Measurements from ENCODE around the gene PATJ. TPM values are rescaled to one million over a fixed set of nuclear protein-coding genes. Genes with fewer than 3 reads are reported as not detected.

The PATJ gene
- total RNA-seq, 1 experiment from 2014 or later = 48.8 TPM

DNA sequence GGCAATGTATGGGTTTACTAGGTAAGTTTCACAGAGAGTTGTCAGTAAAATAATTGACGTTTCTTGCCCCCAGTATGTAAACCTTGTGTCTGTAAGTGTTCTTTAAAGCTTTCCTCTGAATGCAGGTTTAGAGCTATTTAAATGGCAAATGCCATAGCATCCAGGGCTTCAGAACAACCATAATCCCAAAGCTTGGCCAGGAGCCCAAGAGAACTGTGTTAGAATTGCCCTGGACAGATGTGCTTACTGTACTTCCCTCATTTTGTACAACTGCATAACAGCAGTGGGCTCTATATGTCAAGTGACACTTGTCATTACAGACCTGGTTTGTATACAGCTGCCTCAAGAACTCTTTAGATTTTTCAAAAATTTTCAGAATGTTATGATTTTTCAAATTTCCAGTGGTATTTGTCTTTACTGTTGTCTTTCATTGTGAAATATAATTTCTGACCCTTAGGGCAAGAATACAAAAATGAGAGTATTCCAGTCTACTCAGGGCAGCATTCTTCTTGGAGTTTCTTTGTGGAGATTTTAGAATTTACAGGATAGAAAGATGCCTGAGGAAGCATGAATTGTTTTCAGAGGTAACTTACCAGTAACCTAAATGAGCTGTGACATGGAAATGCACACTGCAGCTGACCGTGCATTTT, 315.5 kb downstream of the PATJ start:
- Histone ChIP-seq H3K4me2 (ENCODE audit: low read length) (no peak overlapping the region), H2AFZ (ENCODE audit: low read depth, low read length, poor library complexity, severe bottlenecking) (no peak overlapping the region), H3K9ac (ENCODE audit: low read length) (no peak overlapping the region), H3K27ac (ENCODE audit: low read depth, low read length) (no peak overlapping the region), H3K9me3 (ENCODE audit: control insufficient read depth in 1 of 2, insufficient read depth in 1 of 2, low read depth in 1 of 2, low read length in 2 of 2) (no peaks in the 10 kb centered on the region), H4K20me1 (ENCODE audit: insufficient read depth) (no peaks in the 10 kb centered on the region), H3K4me3 (replicated peaks in 1 of 2; ENCODE audit: low read depth in 1 of 2, low read length in 2 of 2) (no peak overlapping the region), H3K27me3 (ENCODE audit: insufficient read depth, low read length) (no peaks in the 10 kb centered on the region), H3K79me2 (ENCODE audit: insufficient read depth, low read length) (no peaks in the 10 kb centered on the region), H3K36me3 (ENCODE audit: control insufficient read depth in 1 of 2, insufficient read depth in 2 of 2, low read length in 2 of 2) (no peaks in the 10 kb centered on the region), H3K4me1 (ENCODE audit: control insufficient read depth in 1 of 2, insufficient read depth in 2 of 2, low read length in 2 of 2) (no peaks in the 10 kb centered on the region), H3K9me2 (ENCODE audit: insufficient read depth) (no peaks in the 10 kb centered on the region)
- ChIA-PET CTCF (interaction anchor here (1.0 kb wide), 1 partner anchor 15 kb away, joined by 3 read pairs; no protein-coding TSS in a partner anchor), RAD21 (ENCODE audit: low non-redundant PET in 1 of 2, low total read pairs in 2 of 2, uncharacterized antibody in 2 of 2, unreplicated experiment in 2 of 2) (no interaction called here), POLR2A (interaction anchor here (0.6 kb wide), 1 partner anchor 10 kb away, joined by 3 read pairs; no protein-coding TSS in a partner anchor)
- intact Hi-C loops (cut with micrococcal nuclease) = no loop called here
- ATAC-seq (no peak), DNase-seq (ENCODE audit: low read depth, low spot score) (no peak)
- no peak for TF ChIP-seq SIN3A (IDR thresholded peaks at IDR 0.05; ENCODE audit: low read depth)
- TF ChIP-seq YY1 (IDR thresholded peaks at IDR 0.05; ENCODE audit: extremely low read depth, insufficient replicate concordance, low read depth, low read length) = no peak
- no peak for TF ChIP-seq CEBPB (IDR thresholded peaks at IDR 0.05; ENCODE audit: low read depth)
- TF ChIP-seq, protein P1, sequence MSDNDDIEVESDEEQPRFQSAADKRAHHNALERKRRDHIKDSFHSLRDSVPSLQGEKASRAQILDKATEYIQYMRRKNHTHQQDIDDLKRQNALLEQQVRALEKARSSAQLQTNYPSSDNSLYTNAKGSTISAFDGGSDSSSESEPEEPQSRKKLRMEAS (IDR thresholded peaks at IDR 0.05) = no peak
- no TSS peak for BruUV-seq (replicated peaks)

- Histone ChIP-seq H3K9ac (ENCODE audit: low read length) (no peak overlapping the region), H3K27me3 (ENCODE audit: insufficient read depth, low read length) (no peaks in the 10 kb centered on the region), H3K79me2 (ENCODE audit: insufficient read depth, low read length) (no peaks in the 10 kb centered on the region), H4K20me1 (ENCODE audit: insufficient read depth) (no peaks in the 10 kb centered on the region), H3K36me3 (ENCODE audit: control insufficient read depth in 1 of 2, insufficient read depth in 2 of 2, low read length in 2 of 2) (no peaks in the 10 kb centered on the region), H3K4me1 (ENCODE audit: control insufficient read depth in 1 of 2, insufficient read depth in 2 of 2, low read length in 2 of 2) (no peaks in the 10 kb centered on the region), H3K9me3 (ENCODE audit: control insufficient read depth in 1 of 2, insufficient read depth in 1 of 2, low read depth in 1 of 2, low read length in 2 of 2) (no peaks in the 10 kb centered on the region; a peak in 1 of 4 replicates), H3K27ac (ENCODE audit: low read depth, low read length) (no peak overlapping the region), H3K4me3 (replicated peaks in 1 of 2; ENCODE audit: low read depth in 1 of 2, low read length in 2 of 2) (no peak overlapping the region), H2AFZ (ENCODE audit: low read depth, low read length, poor library complexity, severe bottlenecking) (no peak overlapping the region), H3K4me2 (ENCODE audit: low read length) (no peak overlapping the region), H3K9me2 (ENCODE audit: insufficient read depth) (no peaks in the 10 kb centered on the region)
- RAD21 ChIA-PET (ENCODE audit: low non-redundant PET in 1 of 2, low total read pairs in 2 of 2, uncharacterized antibody in 2 of 2, unreplicated experiment in 2 of 2) = no interaction called here
- no TSS peak for BruUV-seq (replicated peaks)
- intact Hi-C loops (cut with micrococcal nuclease) = no loop called here
- POLR2A ChIA-PET = no interaction called here
- CTCF ChIA-PET = interaction anchor here (1.0 kb wide), 1 partner anchor 13 kb away, joined by 3 read pairs; no protein-coding TSS in a partner anchor
- DNase-seq (ENCODE audit: low read depth, low spot score) (no peak), ATAC-seq (no peak)
- TF ChIP-seq EZH2phosphoT487 (IDR thresholded peaks at IDR 0.05; ENCODE audit: borderline replicate concordance) (no peak), RAD21 (IDR thresholded peaks at IDR 0.05; ENCODE audit: low read depth) (no peak), JUND (IDR thresholded peaks at IDR 0.05) (no peak), YY1 (IDR thresholded peaks at IDR 0.05; ENCODE audit: extremely low read depth, insufficient replicate concordance, low read depth, low read length) (no peak), TCF7L2 (IDR thresholded peaks at IDR 0.05; ENCODE audit: borderline replicate concordance, extremely low read depth, insufficient read depth, insufficient read length) (no peak), FOSL1 (IDR thresholded peaks at IDR 0.05; ENCODE audit: low read depth) (no peak), SRF (IDR thresholded peaks at IDR 0.05; ENCODE audit: low read depth) (no peak), POLR2AphosphoS5 (IDR thresholded peaks at IDR 0.05; ENCODE audit: low read depth, low read length) (no peak), ZNF274 (IDR thresholded peaks at IDR 0.05; ENCODE audit: low read depth, low read length) (no peak), CEBPB (IDR thresholded peaks at IDR 0.05; ENCODE audit: low read depth) (no peak)
- TF ChIP-seq, protein P1 (IDR thresholded peaks at IDR 0.05) = no peak
- TF ChIP-seq, protein P2, sequence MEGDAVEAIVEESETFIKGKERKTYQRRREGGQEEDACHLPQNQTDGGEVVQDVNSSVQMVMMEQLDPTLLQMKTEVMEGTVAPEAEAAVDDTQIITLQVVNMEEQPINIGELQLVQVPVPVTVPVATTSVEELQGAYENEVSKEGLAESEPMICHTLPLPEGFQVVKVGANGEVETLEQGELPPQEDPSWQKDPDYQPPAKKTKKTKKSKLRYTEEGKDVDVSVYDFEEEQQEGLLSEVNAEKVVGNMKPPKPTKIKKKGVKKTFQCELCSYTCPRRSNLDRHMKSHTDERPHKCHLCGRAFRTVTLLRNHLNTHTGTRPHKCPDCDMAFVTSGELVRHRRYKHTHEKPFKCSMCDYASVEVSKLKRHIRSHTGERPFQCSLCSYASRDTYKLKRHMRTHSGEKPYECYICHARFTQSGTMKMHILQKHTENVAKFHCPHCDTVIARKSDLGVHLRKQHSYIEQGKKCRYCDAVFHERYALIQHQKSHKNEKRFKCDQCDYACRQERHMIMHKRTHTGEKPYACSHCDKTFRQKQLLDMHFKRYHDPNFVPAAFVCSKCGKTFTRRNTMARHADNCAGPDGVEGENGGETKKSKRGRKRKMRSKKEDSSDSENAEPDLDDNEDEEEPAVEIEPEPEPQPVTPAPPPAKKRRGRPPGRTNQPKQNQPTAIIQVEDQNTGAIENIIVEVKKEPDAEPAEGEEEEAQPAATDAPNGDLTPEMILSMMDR (IDR thresholded peaks at IDR 0.05 in 2 of 3, conservative IDR thresholded peaks at IDR 0.05 in 1 of 3; ENCODE audit: borderline replicate concordance in 1 of 3, insufficient read depth in 1 of 3, low read depth in 2 of 3, low read length in 2 of 3) = no peak
Observed at GRCh38 chr1:62058956-62059355, 316.7 kb downstream of the PATJ start.
